Measurements from ENCODE around the gene CDH24.

CDH24 gene

GRCh38 chr14:23056956-23057756 is at the start of gene CDH24:
Gene CDH24 (minus strand): TSS chr14:23057520. CDS start chr14:23055733, 1,787 bp downstream.
- no peak for DNase-seq (ENCODE audit: low read depth)

- DNase-seq (ENCODE audit: low read depth): no peak
Measured at GRCh38 chr14:23106747-23107045, 49.4 kb upstream of the CDH24 start.

GRCh38 chr14:23105348-23105824 is 48.1 kb upstream of the CDH24 start:
- no peak for DNase-seq (ENCODE audit: low read depth)

- no peak for DNase-seq (ENCODE audit: low read depth)
Measured at GRCh38 chr14:23104591-23105347, 47.4 kb upstream of the CDH24 start, which contains the start of gene CIROP. Gene CIROP (minus strand): TSS chr14:23104989. CDS start chr14:23104920, 69 bp downstream.

- DNase-seq (ENCODE audit: low read depth): no peak
Measured at GRCh38 chr14:23104070-23104590, 46.8 kb upstream of the CDH24 start.

- no peak for DNase-seq (ENCODE audit: low read depth)
Measured at GRCh38 chr14:23103581-23103980, 46.3 kb upstream of the CDH24 start.

- DNase-seq (ENCODE audit: low read depth): no peak
Measured at GRCh38 chr14:23102801-23103200, 45.5 kb upstream of the CDH24 start.

- DNase-seq (ENCODE audit: low read depth): no peak
Measured at GRCh38 chr14:23101986-23102625, 44.8 kb upstream of the CDH24 start.

GRCh38 chr14:23101213-23101970 is 44.1 kb upstream of the CDH24 start:
- no peak for DNase-seq (ENCODE audit: low read depth)

- no peak for DNase-seq (ENCODE audit: low read depth)
Measured at GRCh38 chr14:23099212-23099861, 42.0 kb upstream of the CDH24 start.

- DNase-seq (ENCODE audit: low read depth): no peak
Measured at GRCh38 chr14:23097786-23098185, 40.5 kb upstream of the CDH24 start.

- DNase-seq (ENCODE audit: low read depth): peak; percentile 99
Measured at GRCh38 chr14:23095196-23096108, 38.1 kb upstream of the CDH24 start, which contains the start of gene C14orf119. Gene C14orf119 (plus strand): TSS chr14:23095505. CDS start chr14:23097659, 2,154 bp downstream.

GRCh38 chr14:23094666-23095195 is 37.4 kb upstream of the CDH24 start, which contains the start of gene ACIN1:
Gene ACIN1 (minus strand): TSS chr14:23095136. CDS start chr14:23095112, 24 bp downstream.
- peak; percentile 62 for DNase-seq (ENCODE audit: low read depth)

GRCh38 chr14:23093991-23094665 is 36.8 kb upstream of the CDH24 start:
- no peak for DNase-seq (ENCODE audit: low read depth)

- no peak for DNase-seq (ENCODE audit: low read depth)
Measured at GRCh38 chr14:23093526-23093925, 36.2 kb upstream of the CDH24 start.

GRCh38 chr14:23093104-23093503 is 35.8 kb upstream of the CDH24 start:
- DNase-seq (ENCODE audit: low read depth): no peak

- no peak for DNase-seq (ENCODE audit: low read depth)
Measured at GRCh38 chr14:23091294-23092225, 34.2 kb upstream of the CDH24 start.

GRCh38 chr14:23090254-23090636 is 32.9 kb upstream of the CDH24 start:
- no peak for DNase-seq (ENCODE audit: low read depth)
